SK-N-MC (cell line): ENCODE data around the gene FIBCD1.

Experiments used
- EZH2 ChIP-seq: fragments of 200-600 bp; sonication (generic); IDR thresholded peaks from one replicate; pipeline ENCODE4 v1.6.1; 2017; ENCODE audit warnings: antibody characterized with exemption
- FOXP2 ChIP-seq: optimal IDR thresholded peaks from 2 replicates; pipeline ENCODE3; 2011; ENCODE audit warnings: mild to moderate bottlenecking, moderate library complexity; ENCODE audit not compliant: insufficient read depth; ENCODE audit errors: extremely low read length, control extremely low read depth
- POLR2AphosphoS5 ChIP-seq: IDR thresholded peaks from 2 replicates; pipeline ENCODE4 v1.6.1; 2012; ENCODE audit warnings: mild to moderate bottlenecking, low read depth, low read length, borderline replicate concordance

- TF ChIP-seq POLR2AphosphoS5: no peak
- TF ChIP-seq EZH2: no peak
- no peak for TF ChIP-seq FOXP2
These were observed 18.8 kb downstream of the FIBCD1 start for GRCh38 chr9:130920233-130920632.
